ENCODE results near the gene ACTR1B. TPM values are rescaled to one million over a fixed set of nuclear protein-coding genes. Genes with fewer than 3 reads are reported as not detected.

ACTR1B gene
- total RNA-seq, 2 experiments from 2014 or later = 143 to 150 TPM

- H3K36me3 Mint-ChIP-seq (ENCODE audit: low read depth) = no peaks in the 10 kb centered on the region
- intact Hi-C loops (cut with micrococcal nuclease) = no loop called here
- no peak for ATAC-seq
- H3K4me3 Mint-ChIP-seq = no peak overlapping the region
- H3K27ac Mint-ChIP-seq = no peak overlapping the region
- H3K27me3 Mint-ChIP-seq = no peaks in the 10 kb centered on the region
- no peaks in the 10 kb centered on the region for H3K9me3 Mint-ChIP-seq
- ChIA-PET CTCF (interaction anchor here (2.7 kb wide), 1 partner anchor 113 kb away, joined by 16 read pairs; no protein-coding TSS in a partner anchor), POLR2A (interaction anchor here (2.6 kb wide), 1 partner anchor 9 kb away, joined by 7 read pairs; the partner anchor contains the start of gene ZAP70)
- no peak for TF ChIP-seq CTCF (IDR thresholded peaks at IDR 0.05)
- H3K4me1 Mint-ChIP-seq (ENCODE audit: low read depth) = peaks cover 4% of the 10 kb centered on the region
- no peak for DNase-seq
Observed at GRCh38 chr2:97703741-97704140, 39.9 kb upstream of the ACTR1B start.

- H3K27me3 Mint-ChIP-seq = no peaks in the 10 kb centered on the region
- H3K36me3 Mint-ChIP-seq (ENCODE audit: low read depth) = no peaks in the 10 kb centered on the region
- peaks cover 4% of the 10 kb centered on the region for H3K4me1 Mint-ChIP-seq (ENCODE audit: low read depth)
- H3K4me3 Mint-ChIP-seq = no peak overlapping the region
- ChIA-PET POLR2A (interaction anchor here (2.6 kb wide), 1 partner anchor 10 kb away, joined by 7 read pairs; the partner anchor contains the start of gene ZAP70), CTCF (interaction anchor here (2.3 to 2.7 kb wide), 2 partner anchors 45 to 112 kb away, joined by 9 to 16 read pairs; no protein-coding TSS in a partner anchor)
- H3K9me3 Mint-ChIP-seq = no peaks in the 10 kb centered on the region
- DNase-seq (no peak), ATAC-seq (no peak)
- no peak for TF ChIP-seq CTCF (IDR thresholded peaks at IDR 0.05)
- no peak overlapping the region for H3K27ac Mint-ChIP-seq
- intact Hi-C loops (cut with micrococcal nuclease) = no loop called here
Observed at GRCh38 chr2:97702731-97703470, 39.1 kb upstream of the ACTR1B start.

GRCh38 chr2:97701851-97702465, 38.1 kb upstream of the ACTR1B start:
- no peaks in the 10 kb centered on the region for H3K27me3 Mint-ChIP-seq
- intact Hi-C loops (cut with micrococcal nuclease) = no loop called here
- CTCF ChIA-PET = interaction anchor here (0.9 to 7.4 kb wide), 6 partner anchors 7 to 111 kb away, joined by 3 to 137 read pairs (median 12); partner anchors contain the start of genes ACTR1B and ZAP70
- no peak overlapping the region for H3K4me3 Mint-ChIP-seq
- POLR2A ChIA-PET = interaction anchor here (0.6 to 2.6 kb wide), 3 partner anchors 9 to 40 kb away, joined by 3 to 7 read pairs (median 4); partner anchors contain the start of gene ZAP70
- H3K4me1 Mint-ChIP-seq (ENCODE audit: low read depth) = peaks cover 7% of the 10 kb centered on the region
- no peaks in the 10 kb centered on the region for H3K9me3 Mint-ChIP-seq
- H3K27ac Mint-ChIP-seq = no peak overlapping the region
- TF ChIP-seq CTCF (IDR thresholded peaks at IDR 0.05) = no peak
- ATAC-seq (no peak), DNase-seq (no peak)
- no peaks in the 10 kb centered on the region for H3K36me3 Mint-ChIP-seq (ENCODE audit: low read depth)

- no peaks in the 10 kb centered on the region for H3K36me3 Mint-ChIP-seq (ENCODE audit: low read depth)
- CTCF ChIA-PET = interaction anchor here (0.9 to 7.4 kb wide), 8 partner anchors 8 to 111 kb away, joined by 3 to 154 read pairs (median 26); partner anchors contain the start of genes ACTR1B, ANKRD36B and ZAP70
- H3K9me3 Mint-ChIP-seq = no peaks in the 10 kb centered on the region
- ATAC-seq (no peak), DNase-seq (no peak)
- no peak overlapping the region for H3K4me3 Mint-ChIP-seq
- TF ChIP-seq CTCF (IDR thresholded peaks at IDR 0.05) = no peak
- no peak overlapping the region for H3K27ac Mint-ChIP-seq
- peaks cover 10% of the 10 kb centered on the region for H3K4me1 Mint-ChIP-seq (ENCODE audit: low read depth)
- intact Hi-C loops (cut with micrococcal nuclease) = no loop called here
- POLR2A ChIA-PET = interaction anchor here (1.3 to 2.6 kb wide), 2 partner anchors 10 to 12 kb away, joined by 3 to 7 read pairs; partner anchors contain the start of gene ZAP70
- H3K27me3 Mint-ChIP-seq = no peaks in the 10 kb centered on the region
Observed at GRCh38 chr2:97701186-97701585, 37.3 kb upstream of the ACTR1B start.
